HUES48 (cell line): ENCODE results near the gene TUT1.
"Not testable (repeated sequence)": the region's sequence is repeated elsewhere in the genome, so short reads cannot be mapped to it uniquely, and the experiment has no call there.

Experiments
- H3K27ac ChIP-seq: one replicate; pipeline ENCODE4 v1.7.0; 2013; ENCODE audit warnings: low read depth, low read length, inconsistent platforms
- H3K27me3 ChIP-seq: 2 replicates; pipeline ENCODE4 v1.6.1; 2013; ENCODE audit warnings: mild to moderate bottlenecking, low read length; ENCODE audit not compliant: control insufficient read depth, insufficient read depth
- H3K36me3 ChIP-seq: 2 replicates; pipeline ENCODE4 v1.6.1; 2013; ENCODE audit warnings: low read length; ENCODE audit not compliant: control insufficient read depth, insufficient read depth
- H3K4me1 ChIP-seq: 2 replicates; pipeline ENCODE4 v1.6.1; 2013; ENCODE audit warnings: mild to moderate bottlenecking, low read length; ENCODE audit not compliant: control insufficient read depth, insufficient read depth
- H3K4me3 ChIP-seq: 2 replicates; pipeline ENCODE4 v1.5.1; 2013; ENCODE audit warnings: mild to moderate bottlenecking, low read depth, low read length
- H3K9ac ChIP-seq: 2 replicates; pipeline ENCODE4 v1.6.1; 2013; ENCODE audit warnings: mild to moderate bottlenecking, low read depth, low read length, moderate library complexity
- H3K9me3 ChIP-seq: 2 replicates; pipeline ENCODE4 v1.6.1; 2013; ENCODE audit warnings: low read length; ENCODE audit not compliant: control insufficient read depth, insufficient read depth

The TUT1 gene

GRCh38 chr11:62554387-62555167, 36.7 kb downstream of the TUT1 start:
- Histone ChIP-seq H3K4me3 (no peak overlapping the region), H3K27me3 (no peaks in the 10 kb centered on the region), H3K36me3 (peaks cover 30% of the 10 kb centered on the region), H3K4me1 (peaks cover 52% of the 10 kb centered on the region), H3K27ac (peak overlapping the region; percentile 93), H3K9me3 (no peaks in the 10 kb centered on the region), H3K9ac (no peak overlapping the region)

- Histone ChIP-seq H3K9me3 (no peaks in the 10 kb centered on the region), H3K36me3 (peaks cover 23% of the 10 kb centered on the region), H3K9ac (no peak overlapping the region), H3K4me3 (peak overlapping the region; percentile 38), H3K27me3 (peaks cover 3% of the 10 kb centered on the region), H3K27ac (peak overlapping the region; percentile 93), H3K4me1 (peaks cover 45% of the 10 kb centered on the region)
Observed at GRCh38 chr11:62553839-62554361, 37.4 kb downstream of the TUT1 start.

- H3K9me3 ChIP-seq: no peaks in the 10 kb centered on the region
- peaks cover 9% of the 10 kb centered on the region for H3K27me3 ChIP-seq
- peak overlapping the region; percentile 47 for H3K9ac ChIP-seq
- peak overlapping the region; percentile 38 for H3K4me3 ChIP-seq
- H3K27ac ChIP-seq: peak overlapping the region; percentile 93
- H3K36me3 ChIP-seq: peaks cover 17% of the 10 kb centered on the region
- H3K4me1 ChIP-seq: peaks cover 45% of the 10 kb centered on the region
Observed at GRCh38 chr11:62553080-62553838, 38.1 kb downstream of the TUT1 start.

- Histone ChIP-seq H3K27ac (peak overlapping the region; percentile 93), H3K9ac (peak overlapping the region; percentile 47)
Observed at GRCh38 chr11:62552485-62553079, 38.7 kb downstream of the TUT1 start.

DNA sequence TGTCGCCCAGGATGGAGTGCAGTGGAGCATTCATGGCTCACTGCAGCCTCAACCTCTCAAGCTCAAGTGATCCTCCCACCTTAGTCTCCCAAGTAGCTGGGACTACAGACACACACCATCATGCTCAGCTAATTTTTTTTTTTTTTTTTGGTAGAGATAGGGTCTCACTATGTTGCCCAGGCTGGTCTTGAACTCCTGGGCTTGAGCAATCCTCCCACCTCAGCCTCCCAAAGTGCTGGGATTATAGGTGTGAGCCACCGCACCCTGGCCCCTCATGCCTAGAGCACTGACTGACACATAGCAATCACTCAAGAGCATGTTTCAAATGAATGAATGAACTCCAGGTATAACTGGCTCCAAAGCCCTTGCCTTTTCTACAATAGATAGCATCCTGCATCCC, 40.8 kb downstream of the TUT1 start:
- not testable (repeated sequence) for H3K9ac ChIP-seq, H3K27ac ChIP-seq, H3K36me3 ChIP-seq, H3K4me3 ChIP-seq, H3K9me3 ChIP-seq
- Histone ChIP-seq H3K4me1 (peaks cover 35% of the 10 kb centered on the region), H3K27me3 (peaks cover 36% of the 10 kb centered on the region)

More at GRCh38 chr11:62552485-62553079, 38.7 kb downstream of the TUT1 start:
- Histone ChIP-seq H3K36me3 (peaks cover 10% of the 10 kb centered on the region), H3K9me3 (no peaks in the 10 kb centered on the region), H3K4me1 (peaks cover 50% of the 10 kb centered on the region), H3K27me3 (peaks cover 16% of the 10 kb centered on the region), H3K4me3 (peak overlapping the region; percentile 38)

DNA sequence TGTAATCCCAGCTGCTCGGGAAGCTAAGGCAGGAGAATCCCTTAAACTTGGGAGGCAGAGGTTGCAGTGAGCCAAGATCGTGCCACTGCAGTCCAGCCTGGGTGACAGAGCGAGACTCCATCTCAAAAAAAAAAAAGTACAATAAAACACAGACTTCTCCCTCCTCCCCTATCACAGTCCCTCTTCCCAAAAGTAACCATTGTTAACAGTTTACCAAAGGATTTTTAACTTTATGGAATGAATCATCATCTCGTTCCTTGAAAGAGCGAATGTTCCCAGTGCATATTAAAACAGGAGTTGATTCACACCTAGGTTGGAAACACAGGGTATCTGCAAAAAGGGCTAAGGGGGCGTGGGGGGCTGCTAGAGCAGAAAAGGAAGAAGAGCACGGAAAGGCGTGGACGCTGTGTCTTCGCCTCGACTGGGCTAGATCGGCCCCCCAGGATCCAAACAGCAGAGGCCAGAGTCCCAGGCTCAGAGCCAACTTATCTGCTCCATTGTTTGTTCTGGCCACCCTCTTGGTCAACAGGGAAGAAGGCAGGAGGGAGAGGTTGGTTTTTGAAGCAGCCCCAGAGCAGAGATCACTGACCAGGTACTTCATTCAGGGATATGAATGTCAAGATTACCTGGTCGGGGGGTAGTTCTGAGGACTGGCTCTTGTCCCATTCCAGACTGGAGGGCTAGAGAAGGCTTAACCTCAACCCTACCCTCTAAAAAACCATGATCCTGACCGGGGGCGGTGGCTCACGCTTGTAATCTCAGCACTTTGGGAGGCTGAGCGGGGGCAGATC, 42.6 kb downstream of the TUT1 start:
- Histone ChIP-seq H3K36me3 (no peaks in the 10 kb centered on the region), H3K9ac (no peak overlapping the region), H3K4me1 (peaks cover 35% of the 10 kb centered on the region), H3K9me3 (no peaks in the 10 kb centered on the region), H3K4me3 (no peak overlapping the region), H3K27ac (no peak overlapping the region), H3K27me3 (peaks cover 53% of the 10 kb centered on the region)

DNA sequence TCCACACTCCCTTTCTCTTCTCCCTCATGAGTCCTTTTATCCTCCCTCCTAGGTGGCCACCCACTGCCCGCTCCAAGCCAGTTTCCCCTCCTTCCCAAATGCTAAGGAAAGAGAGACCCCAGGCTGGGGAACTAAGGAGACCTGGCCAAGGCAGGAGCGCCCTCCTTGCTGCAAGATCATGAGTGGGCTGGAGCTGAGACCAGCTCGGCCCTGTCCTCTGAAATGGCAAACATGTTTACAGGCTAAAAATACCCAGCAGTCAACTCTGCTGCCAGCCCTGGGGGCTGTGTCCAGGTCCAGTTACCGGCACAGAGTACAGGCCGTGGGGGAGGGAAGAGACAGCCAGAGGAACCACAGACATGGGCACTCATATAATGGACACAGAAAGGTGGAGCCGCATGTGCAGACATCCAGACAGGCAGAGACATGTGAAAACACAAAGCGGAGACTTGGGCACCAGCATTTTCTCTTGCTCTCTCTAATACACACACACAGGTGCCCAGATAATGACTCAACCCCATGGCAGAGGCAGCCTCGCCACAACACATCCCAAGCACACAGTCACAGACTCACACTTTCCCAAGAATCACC, 43.5 kb downstream of the TUT1 start:
- Histone ChIP-seq H3K9me3 (no peaks in the 10 kb centered on the region), H3K27me3 (peaks cover 63% of the 10 kb centered on the region), H3K27ac (peak overlapping the region; percentile 24), H3K9ac (no peak overlapping the region), H3K36me3 (no peaks in the 10 kb centered on the region), H3K4me1 (peaks cover 26% of the 10 kb centered on the region), H3K4me3 (peak overlapping the region; percentile 76)

- Histone ChIP-seq H3K4me1 (peaks cover 24% of the 10 kb centered on the region), H3K4me3 (peak overlapping the region; percentile 76), H3K36me3 (no peaks in the 10 kb centered on the region), H3K9ac (no peak overlapping the region), H3K27me3 (peaks cover 68% of the 10 kb centered on the region), H3K27ac (peak overlapping the region; percentile 51), H3K9me3 (no peaks in the 10 kb centered on the region)
Observed at GRCh38 chr11:62546929-62547625, 44.2 kb downstream of the TUT1 start.

- Histone ChIP-seq H3K9me3 (no peaks in the 10 kb centered on the region), H3K36me3 (no peaks in the 10 kb centered on the region), H3K4me1 (peaks cover 19% of the 10 kb centered on the region), H3K27me3 (peaks cover 68% of the 10 kb centered on the region), H3K27ac (peak within 1 kb of the TSS; percentile 54), H3K4me3 (peak within 1 kb of the TSS; percentile 76), H3K9ac (no peak within 1 kb of the TSS)
Observed at GRCh38 chr11:62546244-62546928, 44.9 kb downstream of the TUT1 start, which contains the start of gene AHNAK. Gene AHNAK (minus strand): TSS chr11:62546806. CDS start chr11:62536098, 10,708 bp downstream.
